GM12872 (cell line): Measurements from ENCODE around the gene LINGO3.
A peak's percentile ranks its signal among the peaks of the same experiment; 100 is the strongest.

Source experiments
- TF ChIP-seq, protein P1 (sequence below): IDR thresholded peaks from 3 replicates; pipeline ENCODE4 v1.5.1; 2011; ENCODE audit warnings: low read depth, mild to moderate bottlenecking, low read length, moderate library complexity; ENCODE audit not compliant: insufficient read depth

The LINGO3 gene

DNA sequence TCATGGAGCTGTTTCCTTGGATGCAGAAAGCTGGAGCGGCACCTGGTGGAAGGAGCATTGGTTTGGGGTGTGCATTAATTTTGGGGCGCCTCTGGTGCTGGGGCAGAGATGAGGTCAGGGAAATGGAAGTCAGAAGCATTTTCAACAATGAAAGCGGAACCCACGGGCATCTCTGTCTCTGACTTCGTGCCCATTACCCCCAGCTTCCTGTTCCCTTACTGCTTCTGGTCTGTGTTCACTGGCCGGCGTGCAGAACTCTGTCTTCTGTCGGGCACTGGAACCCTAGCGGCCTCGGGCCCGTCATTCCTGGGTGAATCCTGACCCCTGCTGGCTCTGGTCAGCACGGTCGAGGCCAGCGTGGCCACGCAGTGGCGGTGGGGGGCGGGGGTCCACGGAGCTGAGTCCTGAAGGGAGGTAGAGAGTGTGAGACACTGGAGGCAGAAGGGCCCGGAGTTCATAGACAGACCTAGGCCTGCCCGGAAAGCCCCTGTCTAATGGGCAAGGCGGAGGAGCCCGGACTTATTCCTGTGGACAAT lies 7.9 kb upstream of the LINGO3 start:
- TF ChIP-seq, protein P1, sequence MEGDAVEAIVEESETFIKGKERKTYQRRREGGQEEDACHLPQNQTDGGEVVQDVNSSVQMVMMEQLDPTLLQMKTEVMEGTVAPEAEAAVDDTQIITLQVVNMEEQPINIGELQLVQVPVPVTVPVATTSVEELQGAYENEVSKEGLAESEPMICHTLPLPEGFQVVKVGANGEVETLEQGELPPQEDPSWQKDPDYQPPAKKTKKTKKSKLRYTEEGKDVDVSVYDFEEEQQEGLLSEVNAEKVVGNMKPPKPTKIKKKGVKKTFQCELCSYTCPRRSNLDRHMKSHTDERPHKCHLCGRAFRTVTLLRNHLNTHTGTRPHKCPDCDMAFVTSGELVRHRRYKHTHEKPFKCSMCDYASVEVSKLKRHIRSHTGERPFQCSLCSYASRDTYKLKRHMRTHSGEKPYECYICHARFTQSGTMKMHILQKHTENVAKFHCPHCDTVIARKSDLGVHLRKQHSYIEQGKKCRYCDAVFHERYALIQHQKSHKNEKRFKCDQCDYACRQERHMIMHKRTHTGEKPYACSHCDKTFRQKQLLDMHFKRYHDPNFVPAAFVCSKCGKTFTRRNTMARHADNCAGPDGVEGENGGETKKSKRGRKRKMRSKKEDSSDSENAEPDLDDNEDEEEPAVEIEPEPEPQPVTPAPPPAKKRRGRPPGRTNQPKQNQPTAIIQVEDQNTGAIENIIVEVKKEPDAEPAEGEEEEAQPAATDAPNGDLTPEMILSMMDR = peak; percentile 41; the same call in 2 of the 3 replicates

DNA sequence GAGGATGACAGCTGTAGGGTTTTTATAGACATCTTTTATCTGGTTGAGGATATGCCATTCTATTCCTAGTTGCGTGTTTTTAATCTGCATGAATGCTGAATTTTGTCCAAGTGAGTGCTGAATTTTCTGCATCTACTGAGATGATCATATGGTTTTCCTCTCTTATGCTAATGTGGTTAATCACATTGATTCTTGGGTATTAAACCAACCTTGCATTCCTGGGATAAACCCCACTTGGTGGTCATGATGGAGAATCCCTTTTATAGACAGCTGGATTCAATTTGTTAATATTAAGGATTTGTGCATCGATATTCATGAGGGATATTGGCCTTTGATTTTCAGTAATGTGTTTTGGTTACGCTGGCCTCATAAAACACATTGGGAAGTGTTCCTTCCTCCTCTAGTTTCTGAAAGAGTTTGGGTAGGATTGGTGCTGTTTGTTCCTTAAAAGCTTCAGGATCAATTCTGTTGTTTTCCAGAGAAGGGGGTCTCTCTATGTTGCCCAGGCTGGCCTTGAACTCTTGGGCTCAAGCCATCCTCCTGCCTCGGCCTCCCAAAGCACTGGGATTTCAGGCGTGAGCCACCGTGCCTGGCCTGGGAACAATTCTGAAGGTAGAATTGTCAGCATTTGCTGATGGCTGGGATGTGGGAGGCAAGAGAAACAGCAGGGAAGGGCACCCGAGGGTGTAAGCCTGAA lies 7.3 kb upstream of the LINGO3 start:
- TF ChIP-seq, protein P1 = no peak

DNA sequence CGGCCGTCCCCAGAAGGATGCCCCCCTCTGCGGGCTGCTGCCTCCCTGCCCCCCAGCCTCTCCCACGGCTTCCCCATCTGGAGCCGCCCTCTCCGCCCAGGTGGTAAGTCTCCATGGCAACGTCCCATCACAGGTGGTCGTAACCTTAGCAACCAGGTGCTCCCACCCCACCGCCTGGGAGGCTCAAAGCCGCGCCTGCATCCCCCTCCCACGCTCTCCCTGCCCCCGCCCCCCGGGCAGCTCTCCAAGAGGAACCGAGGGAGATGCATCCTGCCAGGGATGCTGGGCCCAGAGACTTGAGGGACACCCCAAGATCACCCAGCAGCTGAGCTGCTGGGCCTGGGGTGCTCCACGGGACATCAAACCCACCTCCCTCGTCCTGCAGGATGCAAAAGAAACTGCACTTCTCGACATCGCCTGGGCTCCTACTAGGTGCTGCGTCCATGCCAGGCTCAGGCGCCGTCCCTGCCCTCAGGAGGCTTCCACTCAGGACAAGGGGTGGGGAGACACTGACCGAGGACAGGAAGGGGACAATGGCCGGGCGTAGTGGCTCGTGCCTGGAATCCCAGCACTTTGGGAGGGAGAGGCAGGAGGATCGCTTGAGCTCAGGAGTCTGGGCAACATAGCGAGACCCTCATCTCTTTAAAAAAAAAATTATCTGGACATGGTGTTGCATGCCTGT lies 5.0 kb upstream of the LINGO3 start:
- TF ChIP-seq, protein P1 = no peak

DNA sequence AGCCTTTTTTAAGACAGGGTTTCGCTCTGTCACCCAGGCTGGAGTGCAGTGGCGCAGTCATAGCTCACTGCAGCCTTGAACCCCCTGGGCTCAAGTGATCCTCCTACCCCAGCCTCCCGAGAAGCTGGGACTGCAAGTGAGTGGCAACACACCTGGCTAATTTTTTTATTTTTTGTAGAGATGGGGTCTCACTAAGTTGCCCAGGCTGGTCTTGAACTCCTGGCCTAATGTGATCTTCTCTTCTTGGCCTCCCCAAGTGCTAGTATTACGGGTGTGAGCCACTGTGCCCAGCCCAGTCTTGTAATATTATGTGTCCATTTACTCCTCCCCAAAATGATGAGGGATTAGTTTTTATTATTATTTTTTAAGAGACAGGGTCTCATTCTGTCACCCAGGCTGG lies 3.1 kb upstream of the LINGO3 start:
- TF ChIP-seq, protein P1 = no peak

DNA sequence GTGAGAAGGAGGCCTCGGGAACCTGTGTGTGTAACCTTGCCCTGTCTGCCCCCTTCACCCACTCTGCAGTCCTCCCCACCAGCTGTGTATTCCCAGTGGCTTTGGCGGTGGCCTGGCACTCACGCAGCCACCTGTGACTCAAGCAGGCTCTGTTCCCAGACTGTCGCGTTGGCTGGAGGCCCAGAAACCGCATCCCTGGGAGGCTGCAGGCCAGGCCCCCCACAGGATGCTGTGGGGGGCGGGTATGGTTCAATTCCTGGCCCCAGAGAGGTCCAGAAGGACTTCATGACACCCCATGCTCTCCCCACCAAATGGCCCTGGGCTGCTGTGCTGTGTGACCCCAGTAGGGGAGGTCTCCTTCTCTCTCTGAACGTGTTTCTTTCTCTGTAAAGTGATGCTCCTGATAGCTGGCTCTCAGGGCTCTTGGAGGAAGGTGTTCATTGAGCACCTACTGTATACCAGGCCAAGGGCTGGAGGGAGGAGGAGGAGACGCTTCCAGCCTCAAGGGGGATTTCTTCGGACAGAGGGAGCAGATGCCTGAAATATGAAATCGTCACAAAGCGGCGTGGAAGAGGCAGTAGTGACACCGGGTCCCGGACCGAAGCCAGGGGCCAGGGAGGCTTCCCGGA lies 1.9 kb upstream of the LINGO3 start:
- TF ChIP-seq, protein P1 = no peak

DNA sequence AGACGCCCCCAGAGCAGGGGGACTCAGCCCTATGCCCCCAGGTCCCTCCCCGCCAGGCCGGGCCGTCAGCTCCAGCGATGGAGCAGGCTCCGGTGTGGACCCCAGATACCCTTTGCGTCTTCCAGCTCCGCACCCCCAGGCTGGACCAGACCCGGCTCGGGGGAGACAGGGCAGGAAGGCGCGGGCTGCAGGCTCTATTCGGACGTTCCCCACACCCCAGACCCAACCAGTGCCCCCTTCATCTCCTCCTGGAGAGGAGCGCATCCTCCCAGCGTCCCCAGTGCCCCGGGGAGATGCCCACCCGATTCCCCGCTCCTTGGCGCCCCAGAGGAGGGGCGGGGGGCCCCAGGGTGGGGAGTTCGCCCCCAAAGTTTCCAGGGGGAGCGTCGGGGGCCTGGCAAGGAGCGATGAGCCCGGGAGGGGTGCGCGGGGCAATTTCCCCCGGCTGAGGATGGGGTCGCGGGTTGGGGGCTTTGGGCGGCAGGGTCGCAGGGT lies 389 bp downstream of the LINGO3 start:
- TF ChIP-seq, protein P1 = no peak

DNA sequence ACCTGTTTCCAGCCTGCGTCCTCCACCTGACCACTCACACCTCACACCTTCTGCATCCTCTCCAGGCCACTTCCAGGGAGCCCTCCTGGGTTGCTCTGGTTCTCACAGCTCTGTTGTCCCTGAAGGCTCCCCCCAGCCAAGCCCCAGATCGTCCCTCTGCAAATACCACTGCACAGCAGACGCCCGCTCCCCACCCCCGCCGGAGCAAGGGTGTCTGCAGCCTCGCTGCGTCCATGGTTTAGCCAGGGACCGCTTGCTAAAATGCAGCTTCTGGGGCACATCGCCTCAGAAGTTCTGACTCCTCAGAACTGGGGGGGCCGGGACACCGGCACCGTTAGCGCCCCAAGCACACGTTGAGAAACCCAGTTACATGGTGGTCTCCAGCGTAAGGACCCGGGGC lies 983 bp downstream of the LINGO3 start:
- TF ChIP-seq, protein P1 = no peak
